ENCODE measurements around the gene EFCAB8.

DNA sequence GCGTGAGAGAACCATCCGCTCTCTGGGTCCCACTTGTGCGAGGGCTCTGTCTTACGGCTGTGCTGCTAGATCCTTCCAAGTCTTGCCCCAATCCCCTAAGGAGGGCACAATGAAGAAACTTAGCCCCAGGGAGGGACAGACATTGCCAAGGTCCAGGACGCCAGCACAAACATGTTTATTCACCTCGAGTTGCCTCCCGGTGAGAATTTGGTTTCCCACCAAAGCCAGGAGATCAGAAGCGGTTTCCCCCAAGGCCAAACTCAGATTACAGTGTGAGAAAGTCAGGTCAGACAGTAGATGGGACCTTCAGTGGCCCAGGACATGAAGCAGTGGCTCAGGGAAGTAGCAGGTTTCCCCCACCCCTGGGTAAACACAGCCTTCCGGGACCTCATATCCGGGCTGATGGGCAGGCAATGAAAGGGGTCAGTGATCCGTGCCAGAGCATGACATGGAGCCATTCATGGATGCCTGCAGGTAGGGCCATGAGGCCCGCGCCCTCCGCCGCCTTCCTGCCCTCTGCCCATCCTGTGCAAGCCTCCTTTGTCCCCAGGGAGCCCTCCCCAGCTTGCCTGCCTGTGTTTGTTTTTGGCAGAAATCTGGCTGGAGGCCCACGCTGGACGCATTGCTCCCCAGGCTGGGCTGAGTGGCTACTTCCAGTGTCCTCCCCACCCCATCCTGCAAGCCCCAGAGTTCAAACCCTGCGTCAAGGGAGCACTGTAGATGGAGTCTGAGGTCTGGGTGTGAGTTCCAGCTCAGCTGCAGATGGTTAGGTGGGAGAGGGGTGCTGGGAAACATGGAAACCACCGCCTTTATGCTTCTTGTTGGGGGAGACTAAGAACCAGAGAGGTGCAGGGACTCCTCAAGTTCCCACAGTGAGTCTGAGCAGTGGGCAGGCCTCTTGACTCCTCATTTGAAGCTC, 150.8 kb downstream of the EFCAB8 start:
- TF ChIP-seq CTCF (IDR thresholded peaks at IDR 0.05) (no peak), POLR2A (IDR thresholded peaks at IDR 0.05) (no peak), EP300 (IDR thresholded peaks at IDR 0.05) (no peak)

Data from ovary (tissue), 3 donors.